VCaP (cell line): ENCODE measurements around the gene GNLY.
"Not testable (repeated sequence)": the region's sequence is repeated elsewhere in the genome, so short reads cannot be mapped to it uniquely, and the experiment has no call there.

Source experiments
- H3K27ac ChIP-seq: fragments of 450-650 bp; 2 replicates; pipeline ENCODE4 v1.5.1; 2017
- TF ChIP-seq, protein P1 (sequence below): fragments of 450-650 bp; conservative IDR thresholded peaks from 2 replicates; pipeline ENCODE4 v1.5.1; 2017; ENCODE audit warnings: mild to moderate bottlenecking, moderate library complexity

The GNLY gene

GRCh38 chr2:85650456-85650855 lies 43.7 kb upstream of the GNLY start:
- H3K27ac ChIP-seq, result peak overlapping the region; percentile 20
- TF ChIP-seq, protein P1, sequence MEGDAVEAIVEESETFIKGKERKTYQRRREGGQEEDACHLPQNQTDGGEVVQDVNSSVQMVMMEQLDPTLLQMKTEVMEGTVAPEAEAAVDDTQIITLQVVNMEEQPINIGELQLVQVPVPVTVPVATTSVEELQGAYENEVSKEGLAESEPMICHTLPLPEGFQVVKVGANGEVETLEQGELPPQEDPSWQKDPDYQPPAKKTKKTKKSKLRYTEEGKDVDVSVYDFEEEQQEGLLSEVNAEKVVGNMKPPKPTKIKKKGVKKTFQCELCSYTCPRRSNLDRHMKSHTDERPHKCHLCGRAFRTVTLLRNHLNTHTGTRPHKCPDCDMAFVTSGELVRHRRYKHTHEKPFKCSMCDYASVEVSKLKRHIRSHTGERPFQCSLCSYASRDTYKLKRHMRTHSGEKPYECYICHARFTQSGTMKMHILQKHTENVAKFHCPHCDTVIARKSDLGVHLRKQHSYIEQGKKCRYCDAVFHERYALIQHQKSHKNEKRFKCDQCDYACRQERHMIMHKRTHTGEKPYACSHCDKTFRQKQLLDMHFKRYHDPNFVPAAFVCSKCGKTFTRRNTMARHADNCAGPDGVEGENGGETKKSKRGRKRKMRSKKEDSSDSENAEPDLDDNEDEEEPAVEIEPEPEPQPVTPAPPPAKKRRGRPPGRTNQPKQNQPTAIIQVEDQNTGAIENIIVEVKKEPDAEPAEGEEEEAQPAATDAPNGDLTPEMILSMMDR, result no peak

- TF ChIP-seq, protein P1, result no peak
- peak overlapping the region; percentile 20 for H3K27ac ChIP-seq
Observed at GRCh38 chr2:85651097-85651496, 43.1 kb upstream of the GNLY start.

DNA sequence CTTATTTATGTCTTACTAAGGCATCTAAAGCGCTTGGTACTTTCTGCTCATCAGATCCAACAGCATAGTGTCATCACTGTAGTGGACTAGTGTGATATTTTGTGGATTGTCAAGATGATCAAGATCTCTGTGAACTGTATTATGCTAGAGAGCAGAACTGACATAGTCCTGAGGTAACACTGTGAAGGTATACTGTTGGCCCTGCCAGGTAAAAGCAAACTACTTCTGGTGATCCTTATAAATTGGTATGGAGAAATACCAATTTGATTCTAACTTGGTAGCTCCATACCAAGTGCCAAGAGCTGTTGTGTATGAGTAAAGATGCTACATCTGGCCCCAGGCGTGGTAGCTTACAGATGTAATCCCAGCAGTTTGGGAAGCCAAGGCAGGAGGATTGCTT lies 42.1 kb upstream of the GNLY start:
- H3K27ac ChIP-seq, result no peak overlapping the region
- TF ChIP-seq, protein P1, result no peak

GRCh38 chr2:85653996-85654395 lies 40.2 kb upstream of the GNLY start:
- TF ChIP-seq, protein P1, result no peak
- H3K27ac ChIP-seq, result no peak overlapping the region

GRCh38 chr2:85655961-85656417 lies 38.2 kb upstream of the GNLY start:
- H3K27ac ChIP-seq, result no peak overlapping the region
- TF ChIP-seq, protein P1, result no peak

- TF ChIP-seq, protein P1, result no peak
- H3K27ac ChIP-seq, result no peak overlapping the region
Observed at GRCh38 chr2:85656468-85656867, 37.7 kb upstream of the GNLY start.

GRCh38 chr2:85657399-85657798 lies 36.8 kb upstream of the GNLY start:
- H3K27ac ChIP-seq, result not testable (repeated sequence)

DNA sequence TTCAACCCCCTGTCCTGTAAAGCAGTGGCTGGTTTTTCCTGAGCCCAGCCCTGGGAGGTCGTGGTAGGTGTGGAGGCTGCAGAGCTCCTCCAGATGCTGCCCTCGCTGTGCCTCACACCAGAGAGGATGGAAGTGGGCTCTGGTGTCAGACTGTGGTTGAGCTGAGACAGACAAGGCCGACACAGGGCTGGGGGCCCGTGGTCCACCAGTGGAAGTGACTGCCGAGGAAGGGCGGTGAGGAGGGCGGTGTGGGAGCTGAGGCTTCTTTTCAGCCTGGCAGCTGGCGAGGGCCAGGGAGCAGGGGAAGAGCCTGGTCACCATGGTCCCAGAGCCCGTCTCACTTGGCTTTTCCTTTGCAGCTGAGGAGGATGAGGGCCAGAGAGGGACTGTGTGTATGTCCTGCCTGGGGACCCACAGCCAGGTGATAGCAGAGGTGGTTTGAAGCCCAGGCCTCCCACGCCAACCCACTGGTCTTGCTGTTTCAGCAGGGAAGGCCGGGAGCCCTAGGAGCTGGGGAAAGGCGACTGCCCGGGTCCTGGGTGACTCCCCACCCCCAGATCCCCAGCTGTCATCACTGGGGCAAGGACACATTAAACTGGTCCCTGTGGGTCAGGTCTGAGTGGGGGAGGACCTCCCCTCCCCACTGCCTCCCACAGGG lies 34.7 kb upstream of the GNLY start:
- TF ChIP-seq, protein P1, result no peak
- H3K27ac ChIP-seq, result no peak overlapping the region

DNA sequence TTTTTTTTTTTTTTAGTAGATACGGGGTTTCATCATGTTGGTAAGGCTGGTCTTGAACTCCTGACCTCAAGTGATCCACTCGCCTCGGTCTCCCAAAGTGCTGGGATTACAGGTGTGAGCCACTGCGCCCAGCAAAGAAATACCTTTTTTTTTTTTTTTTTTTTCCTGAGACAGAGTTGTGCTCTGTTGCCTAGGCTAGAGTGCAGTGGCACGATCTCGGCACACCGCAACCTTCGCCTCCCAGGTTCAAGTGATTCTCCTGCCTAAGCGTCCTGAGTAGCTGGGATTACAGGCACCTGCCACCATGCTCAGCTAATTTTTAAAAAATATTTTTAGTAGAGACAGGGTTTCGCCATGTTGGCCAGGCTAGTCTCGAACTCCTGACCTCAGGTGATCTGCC lies 33.9 kb upstream of the GNLY start:
- H3K27ac ChIP-seq, result not testable (repeated sequence)
